Breast epithelium (tissue), 4 donors: ENCODE measurements around the gene RRAD. TPM values are rescaled to one million over a fixed set of nuclear protein-coding genes. Genes with fewer than 3 reads are reported as not detected.

Experiments used
- DNase-seq, 2 donors: peaks; one replicate each; pipeline ENCODE4 v3.0.0-alpha.2; 2019; ENCODE audit warnings: low spot score in 2 of 2
- H3K27ac ChIP-seq, 2 donors: fragments of 200-600 bp; sonication (generic) in 1 of 2; one replicate each; pipeline ENCODE4 v1.5.1; 2016 to 2019; ENCODE audit warnings: mild to moderate bottlenecking in 1 of 2
- H3K27me3 ChIP-seq, 2 donors: fragments of 200-600 bp; sonication (generic) in 1 of 2; one replicate each; pipeline versions ENCODE4 v1.5.1 to v1.6.0; 2017 to 2019; ENCODE audit warnings: control low read depth in 1 of 2, mild to moderate bottlenecking in 1 of 2
- H3K36me3 ChIP-seq: fragments of 200-600 bp; one replicate; pipeline ENCODE4 v1.5.1; 2019
- H3K4me1 ChIP-seq, 2 donors: fragments of 200-600 bp; sonication (generic); one replicate each; pipeline ENCODE4 v1.5.1; 2016 to 2019; ENCODE audit warnings: control low read depth in 1 of 2
- H3K4me3 ChIP-seq, 3 donors: fragments of 200-600 bp; sonication (generic); 1 replicate in 2 of 3; 2 replicates in 1 of 3; pipeline ENCODE4 v1.5.1; 2016 to 2019; ENCODE audit warnings: mild to moderate bottlenecking in 3 of 3, moderate library complexity in 2 of 3
- H3K9me3 ChIP-seq, 2 donors: fragments of 200-600 bp; sonication (generic) in 1 of 2; one replicate each; pipeline ENCODE4 v1.5.1; 2016 to 2019; ENCODE audit warnings: control low read depth in 1 of 2
- POLR2A ChIP-seq: fragments of 450-650 bp; IDR thresholded peaks from one replicate; pipeline ENCODE4 v1.6.1; 2016; ENCODE audit warnings: antibody characterized with exemption, mild to moderate bottlenecking, moderate library complexity
- POLR2AphosphoS5 ChIP-seq, 3 donors: sonication (generic); formaldehyde crosslinking; IDR thresholded peaks; one replicate each; pipeline ENCODE4 v1.6.1; 2017; ENCODE audit warnings: antibody characterized with exemption in 3 of 3
- intact Hi-C: fragments of 100-400 bp; cut with DNase I; formaldehyde crosslinking; loops from one replicate; pipeline ENCODE4 v1.15.1; 2023; ENCODE audit warnings: low total_unique reads
- total RNA-seq, 3 donors: library from RNA; depleted of rRNA; stranded (reverse); fragments of >200 nt; gene quantifications; one replicate each; pipeline ENCODE4 v1.1.0, GENCODE V29; 2016
- TF ChIP-seq, protein P1 (sequence below), 3 donors: fragments of 450-650 bp; IDR thresholded peaks; one replicate each; pipeline ENCODE4 v1.5.1; 2016 to 2017; ENCODE audit warnings: antibody characterized with exemption in 3 of 3, mild to moderate bottlenecking in 3 of 3, moderate library complexity in 3 of 3

Gene RRAD
- total RNA-seq, 3 donors from 2014 or later: 7.7 to 11.1 (median 8.0) TPM

DNA sequence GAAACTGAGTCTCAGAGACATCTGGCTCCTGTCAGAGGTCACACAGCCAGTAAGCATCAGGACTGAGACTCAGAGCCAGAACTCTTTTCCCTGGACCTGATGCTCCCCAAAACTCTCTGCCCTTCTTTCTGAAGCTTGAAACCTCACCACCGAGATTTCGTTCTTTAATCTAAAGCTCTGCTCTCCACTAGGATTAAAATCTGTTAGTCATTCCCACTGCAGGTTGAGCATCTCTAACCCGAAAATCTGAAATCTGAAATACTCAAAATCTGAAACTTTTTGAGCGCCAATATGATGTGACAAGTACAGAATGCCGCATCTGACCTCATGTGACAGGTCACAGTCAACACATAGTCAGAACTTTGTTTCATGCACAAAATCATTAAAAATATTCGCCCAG lies 8.8 kb downstream of the RRAD start:
- H3K4me3 ChIP-seq: no peak overlapping the region
- TF ChIP-seq POLR2AphosphoS5 (IDR thresholded peaks at IDR 0.05) (no peak), POLR2A (no peak)
- TF ChIP-seq, protein P1, sequence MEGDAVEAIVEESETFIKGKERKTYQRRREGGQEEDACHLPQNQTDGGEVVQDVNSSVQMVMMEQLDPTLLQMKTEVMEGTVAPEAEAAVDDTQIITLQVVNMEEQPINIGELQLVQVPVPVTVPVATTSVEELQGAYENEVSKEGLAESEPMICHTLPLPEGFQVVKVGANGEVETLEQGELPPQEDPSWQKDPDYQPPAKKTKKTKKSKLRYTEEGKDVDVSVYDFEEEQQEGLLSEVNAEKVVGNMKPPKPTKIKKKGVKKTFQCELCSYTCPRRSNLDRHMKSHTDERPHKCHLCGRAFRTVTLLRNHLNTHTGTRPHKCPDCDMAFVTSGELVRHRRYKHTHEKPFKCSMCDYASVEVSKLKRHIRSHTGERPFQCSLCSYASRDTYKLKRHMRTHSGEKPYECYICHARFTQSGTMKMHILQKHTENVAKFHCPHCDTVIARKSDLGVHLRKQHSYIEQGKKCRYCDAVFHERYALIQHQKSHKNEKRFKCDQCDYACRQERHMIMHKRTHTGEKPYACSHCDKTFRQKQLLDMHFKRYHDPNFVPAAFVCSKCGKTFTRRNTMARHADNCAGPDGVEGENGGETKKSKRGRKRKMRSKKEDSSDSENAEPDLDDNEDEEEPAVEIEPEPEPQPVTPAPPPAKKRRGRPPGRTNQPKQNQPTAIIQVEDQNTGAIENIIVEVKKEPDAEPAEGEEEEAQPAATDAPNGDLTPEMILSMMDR (IDR thresholded peaks at IDR 0.05): no peak
- no peak overlapping the region for H3K27ac ChIP-seq
- H3K9me3 ChIP-seq: no peaks in the 10 kb centered on the region
- H3K36me3 ChIP-seq: no peaks in the 10 kb centered on the region
- no peak for DNase-seq
- H3K27me3 ChIP-seq: peaks cover 0 to 10% of the 10 kb centered on the region in 2 donors
- intact Hi-C loops: no loop called here
- H3K4me1 ChIP-seq: no peaks in the 10 kb centered on the region

DNA sequence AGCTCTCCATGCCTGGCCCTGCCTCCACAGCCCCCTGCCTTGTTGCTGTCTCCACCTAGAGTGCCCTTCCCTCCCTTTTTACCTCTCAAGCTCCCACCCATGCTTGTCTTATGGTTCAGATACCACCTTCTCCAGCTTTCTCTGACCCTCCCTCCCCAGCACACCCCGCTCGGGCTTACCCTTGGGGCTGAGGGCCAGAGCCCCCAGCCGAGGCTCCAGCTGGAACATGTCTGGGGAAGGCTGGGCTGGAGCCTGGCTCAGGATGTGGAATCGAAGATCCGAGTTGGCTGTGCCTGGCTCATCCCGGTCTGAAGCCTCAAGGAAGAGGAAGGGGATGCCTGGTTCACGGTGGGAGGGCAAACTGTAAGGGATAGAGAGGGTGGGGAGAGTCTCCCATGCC lies 10.3 kb downstream of the RRAD start:
- H3K36me3 ChIP-seq: no peaks in the 10 kb centered on the region
- intact Hi-C loops: no loop called here
- DNase-seq: no peak
- H3K9me3 ChIP-seq: no peaks in the 10 kb centered on the region
- H3K27me3 ChIP-seq: peaks cover 0 to 8% of the 10 kb centered on the region in 2 donors
- TF ChIP-seq POLR2A (no peak), POLR2AphosphoS5 (IDR thresholded peaks at IDR 0.05) (no peak)
- TF ChIP-seq, protein P1 (IDR thresholded peaks at IDR 0.05): no peak
- no peak overlapping the region for H3K4me3 ChIP-seq
- H3K4me1 ChIP-seq: no peaks in the 10 kb centered on the region
- H3K27ac ChIP-seq: no peak overlapping the region

- DNase-seq: no peak
Observed at GRCh38 chr16:66914541-66914940, 10.8 kb downstream of the RRAD start.

DNA sequence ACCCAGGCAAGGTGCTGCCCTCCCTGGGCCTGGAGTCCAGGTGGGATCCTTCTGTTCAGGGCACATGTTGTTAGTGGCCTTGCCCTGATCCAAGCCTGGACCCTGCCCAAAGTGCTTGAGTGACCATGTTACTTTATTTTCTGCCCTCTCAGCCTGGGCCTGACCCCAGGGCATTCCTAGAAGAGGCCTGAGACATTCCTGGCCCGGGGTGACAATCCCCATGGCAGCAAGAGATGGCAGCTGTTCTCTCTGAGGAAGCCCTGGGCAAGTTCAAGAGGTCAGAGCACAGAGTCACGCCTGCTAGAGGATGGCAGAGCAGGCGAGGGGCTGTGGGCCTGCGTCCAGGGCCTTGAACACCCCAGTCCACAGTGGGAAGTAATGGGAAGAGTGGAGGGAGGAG lies 11.6 kb downstream of the RRAD start:
- H3K27me3 ChIP-seq: no peaks in the 10 kb centered on the region
- no peaks in the 10 kb centered on the region for H3K9me3 ChIP-seq
- no peak overlapping the region for H3K4me3 ChIP-seq
- H3K36me3 ChIP-seq: no peaks in the 10 kb centered on the region
- intact Hi-C loops: no loop called here
- DNase-seq: no peak
- H3K27ac ChIP-seq: no peak overlapping the region
- TF ChIP-seq, protein P1 (IDR thresholded peaks at IDR 0.05): no peak
- TF ChIP-seq POLR2AphosphoS5 (IDR thresholded peaks at IDR 0.05) (no peak), POLR2A (no peak)
- H3K4me1 ChIP-seq: no peaks in the 10 kb centered on the region

More at GRCh38 chr16:66914541-66914940, 10.8 kb downstream of the RRAD start:
- Histone ChIP-seq H3K4me1 (no peaks in the 10 kb centered on the region), H3K36me3 (no peaks in the 10 kb centered on the region), H3K4me3 (no peak overlapping the region), H3K27me3 (peaks cover 0 to 3% of the 10 kb centered on the region in 2 donors), H3K9me3 (no peaks in the 10 kb centered on the region), H3K27ac (no peak overlapping the region)
- TF ChIP-seq POLR2A (no peak), POLR2AphosphoS5 (IDR thresholded peaks at IDR 0.05) (no peak)
- TF ChIP-seq, protein P1 (IDR thresholded peaks at IDR 0.05): no peak
- intact Hi-C loops: no loop called here

DNA sequence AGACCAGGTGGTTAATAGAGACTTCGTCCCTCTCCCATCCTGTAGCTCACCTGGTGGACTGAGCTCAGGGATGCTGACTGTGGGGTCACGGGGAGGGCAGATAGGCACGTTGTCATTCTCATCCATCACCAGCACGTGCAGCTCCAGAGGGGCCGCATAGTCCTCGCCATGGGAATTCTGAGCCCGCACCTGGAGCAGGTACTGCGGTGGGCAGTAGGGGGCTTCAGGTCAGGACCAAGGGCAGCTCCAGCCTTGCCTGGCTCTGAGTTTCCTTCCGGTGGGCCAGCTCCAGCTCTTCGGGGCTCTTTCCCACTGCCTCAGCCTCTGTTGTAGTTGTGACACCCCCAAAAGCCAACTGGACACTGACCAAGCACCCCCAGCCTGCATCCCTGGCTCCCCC lies 12.3 kb downstream of the RRAD start:
- intact Hi-C loops: no loop called here
- no peaks in the 10 kb centered on the region for H3K4me1 ChIP-seq
- no peaks in the 10 kb centered on the region for H3K9me3 ChIP-seq
- DNase-seq: no peak
- H3K36me3 ChIP-seq: no peaks in the 10 kb centered on the region
- no peaks in the 10 kb centered on the region for H3K27me3 ChIP-seq
- no peak overlapping the region for H3K27ac ChIP-seq
- no peak overlapping the region for H3K4me3 ChIP-seq
- TF ChIP-seq POLR2A (no peak), POLR2AphosphoS5 (IDR thresholded peaks at IDR 0.05) (no peak)
- TF ChIP-seq, protein P1 (IDR thresholded peaks at IDR 0.05): no peak
